Measurements from ENCODE around the gene ZNF680.
A peak's percentile ranks its signal among the peaks of the same experiment; 100 is the strongest.

The ZNF680 gene

DNA sequence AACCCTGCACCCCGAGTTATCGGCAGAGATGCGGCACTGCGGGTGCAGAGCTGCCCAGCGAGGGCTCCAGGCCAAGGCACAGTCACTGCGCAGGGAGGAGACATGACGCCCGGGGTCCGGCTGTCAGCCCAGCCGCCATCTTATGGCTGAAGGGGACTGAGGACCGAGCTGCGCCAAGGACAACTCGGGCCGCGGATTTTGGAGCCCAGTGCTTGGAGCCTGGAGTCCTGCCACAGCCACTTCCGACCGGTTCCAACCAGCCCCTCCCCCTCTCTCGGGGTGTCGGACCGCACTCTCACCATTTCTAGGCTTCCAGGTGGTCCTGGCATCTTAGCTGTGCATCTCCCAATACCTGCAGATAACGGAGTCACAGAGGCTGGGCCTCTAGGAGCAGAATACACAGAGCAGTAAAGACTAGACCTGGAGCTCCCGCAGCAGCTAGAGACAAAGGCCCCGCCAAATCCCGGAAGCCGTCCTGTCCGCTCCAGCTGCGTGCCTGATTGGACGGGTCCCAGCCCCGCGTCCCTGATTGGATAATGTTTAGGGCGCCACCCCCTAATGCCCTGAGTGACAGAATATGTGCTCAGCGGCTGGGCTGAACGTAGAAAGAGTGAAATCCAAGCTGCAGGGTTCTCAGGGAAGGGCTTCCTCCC, at the start of gene ZNF680:
ZNF680 (minus strand) TSS at position 446 of the 653 bp plus-strand sequence; CDS start at position 329, 117 bp downstream.
- no peaks in the 10 kb centered on the region for H3K9me3 ChIP-seq (ENCODE audit: insufficient read depth, low read depth, low read length)
- H3K4me3 ChIP-seq (ENCODE audit: low read length, poor library complexity, severe bottlenecking): peak within 1 kb of the TSS; percentile 98
- H3K4me2 ChIP-seq (ENCODE audit: low read depth, low read length, poor library complexity, severe bottlenecking): peak within 1 kb of the TSS; percentile 68
- peaks cover 6% of the 10 kb centered on the region for H3K27me3 ChIP-seq (ENCODE audit: insufficient read depth, low read length, poor library complexity, severe bottlenecking)
- peak within 1 kb of the TSS; percentile 93 for H2AFZ ChIP-seq (ENCODE audit: low read length)
- H4K20me1 ChIP-seq (ENCODE audit: insufficient read depth, low read length, poor library complexity, severe bottlenecking): peaks cover 29% of the 10 kb centered on the region
- H3K36me3 ChIP-seq (ENCODE audit: insufficient read depth, low read length): no peaks in the 10 kb centered on the region
- H3K9ac ChIP-seq (ENCODE audit: low read depth, low read length, poor library complexity, severe bottlenecking): peak within 1 kb of the TSS; percentile 85
- H3F3A ChIP-seq (ENCODE audit: low read depth): no peaks in the 10 kb centered on the region
- H3K79me2 ChIP-seq (ENCODE audit: insufficient read depth, low read length): peaks cover 47% of the 10 kb centered on the region
- TF ChIP-seq, protein P1, sequence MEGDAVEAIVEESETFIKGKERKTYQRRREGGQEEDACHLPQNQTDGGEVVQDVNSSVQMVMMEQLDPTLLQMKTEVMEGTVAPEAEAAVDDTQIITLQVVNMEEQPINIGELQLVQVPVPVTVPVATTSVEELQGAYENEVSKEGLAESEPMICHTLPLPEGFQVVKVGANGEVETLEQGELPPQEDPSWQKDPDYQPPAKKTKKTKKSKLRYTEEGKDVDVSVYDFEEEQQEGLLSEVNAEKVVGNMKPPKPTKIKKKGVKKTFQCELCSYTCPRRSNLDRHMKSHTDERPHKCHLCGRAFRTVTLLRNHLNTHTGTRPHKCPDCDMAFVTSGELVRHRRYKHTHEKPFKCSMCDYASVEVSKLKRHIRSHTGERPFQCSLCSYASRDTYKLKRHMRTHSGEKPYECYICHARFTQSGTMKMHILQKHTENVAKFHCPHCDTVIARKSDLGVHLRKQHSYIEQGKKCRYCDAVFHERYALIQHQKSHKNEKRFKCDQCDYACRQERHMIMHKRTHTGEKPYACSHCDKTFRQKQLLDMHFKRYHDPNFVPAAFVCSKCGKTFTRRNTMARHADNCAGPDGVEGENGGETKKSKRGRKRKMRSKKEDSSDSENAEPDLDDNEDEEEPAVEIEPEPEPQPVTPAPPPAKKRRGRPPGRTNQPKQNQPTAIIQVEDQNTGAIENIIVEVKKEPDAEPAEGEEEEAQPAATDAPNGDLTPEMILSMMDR (conservative IDR thresholded peaks at IDR 0.05; ENCODE audit: low read length): no peak
- no peak for TF ChIP-seq EZH2phosphoT487 (IDR thresholded peaks at IDR 0.05; ENCODE audit: borderline replicate concordance)
- H3K4me1 ChIP-seq (ENCODE audit: insufficient read depth, low read length, poor library complexity, severe bottlenecking): peaks cover 25% of the 10 kb centered on the region
- no peaks in the 10 kb centered on the region for H3K9me2 ChIP-seq (replicated peaks; ENCODE audit: low read depth, low read length)

DNA sequence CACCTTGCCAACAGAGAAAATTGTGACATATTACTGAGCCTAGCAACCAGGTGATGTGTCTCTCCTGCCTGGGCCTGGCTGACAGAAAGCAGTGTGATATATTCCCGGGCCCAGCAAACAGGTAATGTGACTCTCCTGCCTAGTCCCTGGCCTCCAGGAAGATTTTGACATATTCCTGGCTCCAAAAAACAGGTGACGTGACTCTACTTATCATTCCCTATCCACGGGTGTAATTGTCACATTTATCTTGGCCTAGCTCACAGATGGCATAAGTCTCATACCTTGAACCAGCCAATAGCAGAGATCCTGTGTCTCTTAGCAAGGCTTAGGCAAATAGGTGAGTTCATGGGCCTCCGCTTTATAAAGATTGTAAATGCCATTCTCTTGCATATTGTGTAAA, 49.6 kb upstream of the ZNF680 start:
- no peak for TF ChIP-seq EZH2phosphoT487 (IDR thresholded peaks at IDR 0.05; ENCODE audit: borderline replicate concordance)
- TF ChIP-seq, protein P1 (conservative IDR thresholded peaks at IDR 0.05; ENCODE audit: low read length): no peak
- H3K9me3 ChIP-seq (ENCODE audit: insufficient read depth, low read depth, low read length): no peaks in the 10 kb centered on the region; the same call in 1 of the 2 replicates
- no peak overlapping the region for H3K9ac ChIP-seq (ENCODE audit: low read depth, low read length, poor library complexity, severe bottlenecking)
- no peaks in the 10 kb centered on the region for H3K9me2 ChIP-seq (replicated peaks; ENCODE audit: low read depth, low read length)
- no peak overlapping the region for H2AFZ ChIP-seq (ENCODE audit: low read length)
- H3K36me3 ChIP-seq (ENCODE audit: insufficient read depth, low read length): no peaks in the 10 kb centered on the region
- no peaks in the 10 kb centered on the region for H3K4me1 ChIP-seq (ENCODE audit: insufficient read depth, low read length, poor library complexity, severe bottlenecking)
- H3K4me3 ChIP-seq (ENCODE audit: low read length, poor library complexity, severe bottlenecking): no peak overlapping the region
- no peaks in the 10 kb centered on the region for H3K79me2 ChIP-seq (ENCODE audit: insufficient read depth, low read length)
- H4K20me1 ChIP-seq (ENCODE audit: insufficient read depth, low read length, poor library complexity, severe bottlenecking): no peaks in the 10 kb centered on the region
- H3K27me3 ChIP-seq (ENCODE audit: insufficient read depth, low read length, poor library complexity, severe bottlenecking): no peaks in the 10 kb centered on the region
- H3F3A ChIP-seq (ENCODE audit: low read depth): no peaks in the 10 kb centered on the region
- H3K4me2 ChIP-seq (ENCODE audit: low read depth, low read length, poor library complexity, severe bottlenecking): no peak overlapping the region

- no peaks in the 10 kb centered on the region for H3F3A ChIP-seq (ENCODE audit: low read depth)
- H3K9me3 ChIP-seq (ENCODE audit: insufficient read depth, low read depth, low read length): no peaks in the 10 kb centered on the region; the same call in 1 of the 2 replicates
- H3K4me2 ChIP-seq (ENCODE audit: low read depth, low read length, poor library complexity, severe bottlenecking): no peak overlapping the region
- H2AFZ ChIP-seq (ENCODE audit: low read length): no peak overlapping the region
- no peaks in the 10 kb centered on the region for H3K9me2 ChIP-seq (replicated peaks; ENCODE audit: low read depth, low read length)
- no peaks in the 10 kb centered on the region for H3K27me3 ChIP-seq (ENCODE audit: insufficient read depth, low read length, poor library complexity, severe bottlenecking)
- H3K4me1 ChIP-seq (ENCODE audit: insufficient read depth, low read length, poor library complexity, severe bottlenecking): no peaks in the 10 kb centered on the region
- H3K9ac ChIP-seq (ENCODE audit: low read depth, low read length, poor library complexity, severe bottlenecking): no peak overlapping the region
- no peaks in the 10 kb centered on the region for H3K36me3 ChIP-seq (ENCODE audit: insufficient read depth, low read length)
- no peaks in the 10 kb centered on the region for H4K20me1 ChIP-seq (ENCODE audit: insufficient read depth, low read length, poor library complexity, severe bottlenecking)
- no peaks in the 10 kb centered on the region for H3K79me2 ChIP-seq (ENCODE audit: insufficient read depth, low read length)
- TF ChIP-seq EZH2phosphoT487 (IDR thresholded peaks at IDR 0.05; ENCODE audit: borderline replicate concordance): no peak
- TF ChIP-seq, protein P1 (conservative IDR thresholded peaks at IDR 0.05; ENCODE audit: low read length): no peak
- H3K4me3 ChIP-seq (ENCODE audit: low read length, poor library complexity, severe bottlenecking): no peak overlapping the region
These were observed 48.8 kb upstream of the ZNF680 start for GRCh38 chr7:64611717-64612116.

All from Loucy (cell line).